Lung (tissue), 12 donors: ENCODE data around the gene SERTM1. TPM values are rescaled to one million over a fixed set of nuclear protein-coding genes. Genes with fewer than 3 reads are reported as not detected.

Experiments
- ATAC-seq: fragments of 200-7000 bp; cut with Tn5 transposase; one replicate; pipeline ENCODE4 v1.9.1; 2020; ENCODE audit warnings: moderate number of reproducible peaks; ENCODE audit not compliant: insufficient read depth, low FRiP score
- DNase-seq, 3 donors: peaks; one replicate each; pipeline ENCODE4 v3.0.0-alpha.2; 2013 to 2017
- H3K27ac ChIP-seq, 2 donors: one replicate each; pipeline ENCODE4 v1.5.1; 2013; ENCODE audit warnings: mild to moderate bottlenecking in 2 of 2, moderate library complexity in 2 of 2, control low read depth in 1 of 2, inconsistent platforms in 1 of 2, low read depth in 1 of 2, low read length in 1 of 2
- H3K27me3 ChIP-seq, 3 donors: one replicate each; pipeline ENCODE4 v1.5.1; 2013; ENCODE audit warnings: low read length in 2 of 3; ENCODE audit not compliant: control insufficient read depth in 3 of 3, insufficient read depth in 3 of 3
- H3K36me3 ChIP-seq, 4 donors: one replicate each; pipeline ENCODE4 v1.5.1; 2013; ENCODE audit warnings: low read length in 4 of 4, mild to moderate bottlenecking in 1 of 4, moderate library complexity in 1 of 4; ENCODE audit not compliant: control insufficient read depth in 4 of 4, insufficient read depth in 4 of 4
- H3K4me1 ChIP-seq, 5 donors: one replicate each; pipeline ENCODE4 v1.5.1; 2013; ENCODE audit warnings: low read length in 5 of 5, mild to moderate bottlenecking in 2 of 5, moderate library complexity in 1 of 5; ENCODE audit not compliant: control insufficient read depth in 5 of 5, insufficient read depth in 5 of 5
- H3K4me3 ChIP-seq: one replicate; pipeline ENCODE4 v1.5.1; 2013; ENCODE audit warnings: mild to moderate bottlenecking, control low read depth, moderate library complexity
- H3K9ac ChIP-seq, 2 donors: one replicate each; pipeline ENCODE4 v1.5.1; 2013; ENCODE audit warnings: low read length in 2 of 2, control low read depth in 1 of 2; ENCODE audit not compliant: insufficient read depth in 1 of 2
- H3K9me3 ChIP-seq, 4 donors: one replicate each; pipeline ENCODE4 v1.5.1; 2013; ENCODE audit warnings: low read length in 3 of 4, mild to moderate bottlenecking in 1 of 4, moderate library complexity in 1 of 4; ENCODE audit not compliant: control insufficient read depth in 4 of 4, insufficient read depth in 3 of 4
- CTCF ChIP-seq: IDR thresholded peaks from 2 replicates; pipeline ENCODE4 v1.5.1; 2012; ENCODE audit warnings: mild to moderate bottlenecking; ENCODE audit errors: control extremely low read depth, extremely low read depth
- WGBS, 2 donors: extraction: QIAGEN DNeasy Blood & Tissue Kit; methylation state at CpG; one replicate each; pipeline ENCODE4 v1.1.7; 2013; 5-methylcytosine and 5-hydroxymethylcytosine counted together
- polyA plus RNA-seq, 2 donors: library from polyadenylated mRNA; stranded (reverse); fragments of 200-250 nt; gene quantifications; one replicate each; pipeline ENCODE4 v1.2.1, GENCODE V29; 2013
- total RNA-seq, 2 donors: library from RNA; depleted of rRNA in 1 of 2; stranded (reverse); fragments of >200 nt in 1 of 2; gene quantifications; one replicate each; pipeline ENCODE4 v1.2.1, GENCODE V29; 2014 to 2021
- donor health status: control.
- donor health status: control.
- donor health status: Bipolar disorder and iron deficiency.
- donor health status: healthy.
- donor health status: DM: yes; HTN: yes; CAD: no.

SERTM1 gene
- total and polyA plus RNA-seq, 4 donors, result 0.37 to 2.5 (median 0.66) TPM

GRCh38 chr13:36717966-36718545 lies 44.2 kb downstream of the SERTM1 start:
- no peak overlapping the region for H3K4me3 ChIP-seq
- WGBS, 2 donors, result 70 to 73% methylated on average over 3 of the region's 3 CpGs
- ATAC-seq (no peak), DNase-seq (no peak)
- H3K27me3 ChIP-seq, result peaks cover 0 to 4% (median 0%) of the 10 kb centered on the region in 3 donors
- no peaks in the 10 kb centered on the region for H3K36me3 ChIP-seq
- H3K27ac ChIP-seq, result no peak overlapping the region
- H3K9me3 ChIP-seq, result peaks cover 0 to 2% (median 0%) of the 10 kb centered on the region in 4 donors
- TF ChIP-seq CTCF, result no peak
- H3K9ac ChIP-seq, result no peak overlapping the region
- no peaks in the 10 kb centered on the region for H3K4me1 ChIP-seq

- Histone ChIP-seq H3K9me3 (peaks cover 0 to 2% (median 0%) of the 10 kb centered on the region in 4 donors), H3K27me3 (peaks cover 0 to 4% (median 0%) of the 10 kb centered on the region in 3 donors), H3K27ac (no peak overlapping the region), H3K9ac (no peak overlapping the region), H3K4me1 (no peaks in the 10 kb centered on the region), H3K4me3 (no peak overlapping the region), H3K36me3 (no peaks in the 10 kb centered on the region)
- WGBS, 2 donors, result 89 to 92% methylated on average over 4 of the region's 4 CpGs
- DNase-seq (no peak), ATAC-seq (no peak)
- no peak for TF ChIP-seq CTCF
Observed at GRCh38 chr13:36718686-36719085, 44.9 kb downstream of the SERTM1 start.

GRCh38 chr13:36724141-36724540 lies 50.3 kb downstream of the SERTM1 start:
- 78 to 88% methylated on average over 2 of the region's 2 CpGs for WGBS, 2 donors
- H3K4me1 ChIP-seq, result no peaks in the 10 kb centered on the region
- ATAC-seq (no peak), DNase-seq (no peak)
- no peak overlapping the region for H3K27ac ChIP-seq
- no peaks in the 10 kb centered on the region for H3K27me3 ChIP-seq
- TF ChIP-seq CTCF, result no peak
- no peaks in the 10 kb centered on the region for H3K9me3 ChIP-seq
- no peaks in the 10 kb centered on the region for H3K36me3 ChIP-seq
- H3K4me3 ChIP-seq, result no peak overlapping the region
- H3K9ac ChIP-seq, result no peak overlapping the region

GRCh38 chr13:36725936-36726335 lies 52.1 kb downstream of the SERTM1 start:
- Histone ChIP-seq H3K4me1 (no peaks in the 10 kb centered on the region), H3K27me3 (no peaks in the 10 kb centered on the region), H3K4me3 (no peak overlapping the region), H3K9me3 (no peaks in the 10 kb centered on the region), H3K36me3 (no peaks in the 10 kb centered on the region), H3K27ac (no peak overlapping the region), H3K9ac (no peak overlapping the region)
- ATAC-seq (no peak), DNase-seq (no peak)
- TF ChIP-seq CTCF, result no peak
- WGBS, 2 donors, result 89 to 95% methylated on average over 2 of the region's 2 CpGs
